ENCODE data around the gene MPV17L2. TPM values are rescaled to one million over a fixed set of nuclear protein-coding genes. Genes with fewer than 3 reads are reported as not detected.

The MPV17L2 gene
- total and polyA plus RNA-seq, 2 experiments from 2014 or later: 38.7 to 81.3 TPM

DNA sequence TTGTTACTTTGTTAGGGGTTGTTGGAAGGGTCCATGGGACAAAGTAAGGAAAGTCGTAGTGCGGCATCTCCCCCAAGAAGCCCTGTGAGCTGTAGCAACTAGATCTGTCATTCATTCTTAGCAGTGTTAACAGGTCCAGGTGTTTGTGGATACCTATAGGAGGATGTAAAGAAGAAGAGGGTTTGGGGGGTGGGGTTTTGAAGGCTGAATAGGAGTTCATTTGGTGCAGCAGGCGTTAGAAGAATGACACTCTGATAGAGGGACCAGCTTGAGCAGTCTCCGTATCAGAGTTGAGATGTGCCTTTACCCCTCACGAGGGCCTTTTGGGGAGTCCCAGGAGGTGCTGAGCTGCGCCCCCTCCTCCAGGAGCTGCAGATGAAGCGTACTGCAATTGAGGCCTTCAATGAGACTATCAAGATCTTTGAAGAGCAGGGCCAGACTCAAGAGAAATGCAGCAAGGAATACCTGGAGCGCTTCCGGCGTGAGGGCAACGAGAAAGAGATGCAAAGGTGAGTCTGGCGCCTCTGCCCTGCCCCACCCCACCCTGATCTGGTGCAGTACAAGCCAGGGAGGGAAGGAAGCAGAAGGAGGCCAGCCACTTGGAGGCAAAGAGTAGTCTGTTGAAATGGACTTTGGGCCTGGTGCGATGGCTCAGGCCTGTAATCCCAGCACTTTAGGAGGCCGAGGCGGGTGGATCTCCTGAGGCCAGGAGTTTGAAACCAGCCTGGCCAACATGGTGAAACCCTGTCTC is 27.0 kb upstream of the MPV17L2 start:
- no peak overlapping the region for H2AFZ ChIP-seq
- no peak for ATAC-seq
- H3K4me1 Mint-ChIP-seq: peaks cover 4% of the 10 kb centered on the region; the same call in 2 of the 3 replicates
- no peak overlapping the region for H3K4me3 ChIP-seq
- no peaks in the 10 kb centered on the region; the same call in 1 of the 2 replicates for H3K4me1 ChIP-seq (ENCODE audit: insufficient read depth)
- peaks cover 10% of the 10 kb centered on the region; the same call in 1 of the 2 replicates for H3F3A ChIP-seq (replicated peaks; ENCODE audit: low read depth)
- no peaks in the 10 kb centered on the region; the same call in none of the 2 replicates for H4K20me1 ChIP-seq (replicated peaks; ENCODE audit: insufficient read depth)
- H3K4me3 Mint-ChIP-seq: no peak overlapping the region; the same call in 2 of the 3 replicates
- no peak for TF ChIP-seq ZNF114 (CRISPR knock-in tag; IDR thresholded peaks at IDR 0.05)
- no peak for TF ChIP-seq EZH2 (IDR thresholded peaks at IDR 0.05; ENCODE audit: low read depth, unreplicated experiment)
- H3K9me3 Mint-ChIP-seq: no peaks in the 10 kb centered on the region
- H3K36me3 ChIP-seq (ENCODE audit: insufficient read depth): peaks cover 4% of the 10 kb centered on the region; the same call in 1 of the 2 replicates
- H3K27ac Mint-ChIP-seq: no peak overlapping the region
- no peak overlapping the region for H3K4me2 ChIP-seq
- H3K27me3 ChIP-seq (ENCODE audit: insufficient read depth): no peaks in the 10 kb centered on the region
- H3K9me2 ChIP-seq (ENCODE audit: insufficient read depth): no peaks in the 10 kb centered on the region
- DNase-seq (ENCODE audit: low spot score): no peak
- H3K27ac ChIP-seq (ENCODE audit: low read depth): no peak overlapping the region
- peaks cover 60% of the 10 kb centered on the region for H3K36me3 Mint-ChIP-seq (ENCODE audit: low read depth)
- H3K79me2 ChIP-seq (replicated peaks; ENCODE audit: insufficient read depth): no peaks in the 10 kb centered on the region
- peaks cover 10% of the 10 kb centered on the region for H3K27me3 Mint-ChIP-seq (ENCODE audit: insufficient read depth, low read depth, poor library complexity)

DNA sequence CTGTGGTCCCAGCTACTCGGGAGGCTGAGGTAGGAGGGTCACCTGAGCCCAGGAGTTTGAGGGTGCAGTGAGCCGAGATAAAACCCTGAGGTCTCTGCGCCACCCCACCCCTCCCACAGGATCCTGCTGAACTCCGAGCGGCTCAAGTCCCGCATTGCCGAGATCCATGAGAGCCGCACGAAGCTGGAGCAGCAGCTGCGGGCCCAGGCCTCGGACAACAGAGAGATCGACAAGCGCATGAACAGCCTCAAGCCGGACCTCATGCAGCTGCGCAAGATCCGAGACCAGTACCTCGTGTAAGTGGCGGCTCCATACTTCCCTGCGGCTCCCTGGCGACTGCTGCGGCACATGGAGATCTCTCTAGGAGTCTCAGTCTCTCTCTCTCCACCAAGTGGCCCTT is 26.0 kb upstream of the MPV17L2 start:
- no peaks in the 10 kb centered on the region for H3K79me2 ChIP-seq (replicated peaks; ENCODE audit: insufficient read depth)
- no peaks in the 10 kb centered on the region; the same call in 1 of the 2 replicates for H4K20me1 ChIP-seq (replicated peaks; ENCODE audit: insufficient read depth)
- H2AFZ ChIP-seq: no peak overlapping the region
- no peak overlapping the region for H3K4me2 ChIP-seq
- ATAC-seq: no peak
- no peaks in the 10 kb centered on the region for H3K9me2 ChIP-seq (ENCODE audit: insufficient read depth)
- H3K27me3 ChIP-seq (ENCODE audit: insufficient read depth): no peaks in the 10 kb centered on the region
- no peak overlapping the region for H3K4me3 ChIP-seq
- Mint-ChIP-seq H3K4me1 (no peaks in the 10 kb centered on the region; the same call in 2 of the 3 replicates), H3K27me3 (ENCODE audit: insufficient read depth, low read depth, poor library complexity) (peaks cover 6% of the 10 kb centered on the region), H3K36me3 (ENCODE audit: low read depth) (peaks cover 54% of the 10 kb centered on the region), H3K27ac (no peak overlapping the region), H3K4me3 (no peak overlapping the region), H3K9me3 (no peaks in the 10 kb centered on the region)
- H3F3A ChIP-seq (replicated peaks; ENCODE audit: low read depth): peaks cover 8% of the 10 kb centered on the region; the same call in 1 of the 2 replicates
- no peaks in the 10 kb centered on the region for H3K4me1 ChIP-seq (ENCODE audit: insufficient read depth)
- peaks cover 4% of the 10 kb centered on the region; the same call in 1 of the 2 replicates for H3K36me3 ChIP-seq (ENCODE audit: insufficient read depth)
- no peak overlapping the region for H3K27ac ChIP-seq (ENCODE audit: low read depth)
- DNase-seq (ENCODE audit: low spot score): no peak
- TF ChIP-seq CREB1 (CRISPR knock-in tag; IDR thresholded peaks at IDR 0.05; ENCODE audit: low read depth) (no peak), POLR2AphosphoS5 (IDR thresholded peaks at IDR 0.05; ENCODE audit: low read depth) (no peak), CTCF (conservative IDR thresholded peaks at IDR 0.05; ENCODE audit: low read depth in 2 of 2) (no peak), EZH2phosphoT487 (IDR thresholded peaks at IDR 0.05; ENCODE audit: unreplicated experiment) (no peak), JUNB (IDR thresholded peaks at IDR 0.05; ENCODE audit: unreplicated experiment) (no peak), NANOG (IDR thresholded peaks at IDR 0.05; ENCODE audit: borderline replicate concordance) (no peak)
- TF ChIP-seq, protein P1, sequence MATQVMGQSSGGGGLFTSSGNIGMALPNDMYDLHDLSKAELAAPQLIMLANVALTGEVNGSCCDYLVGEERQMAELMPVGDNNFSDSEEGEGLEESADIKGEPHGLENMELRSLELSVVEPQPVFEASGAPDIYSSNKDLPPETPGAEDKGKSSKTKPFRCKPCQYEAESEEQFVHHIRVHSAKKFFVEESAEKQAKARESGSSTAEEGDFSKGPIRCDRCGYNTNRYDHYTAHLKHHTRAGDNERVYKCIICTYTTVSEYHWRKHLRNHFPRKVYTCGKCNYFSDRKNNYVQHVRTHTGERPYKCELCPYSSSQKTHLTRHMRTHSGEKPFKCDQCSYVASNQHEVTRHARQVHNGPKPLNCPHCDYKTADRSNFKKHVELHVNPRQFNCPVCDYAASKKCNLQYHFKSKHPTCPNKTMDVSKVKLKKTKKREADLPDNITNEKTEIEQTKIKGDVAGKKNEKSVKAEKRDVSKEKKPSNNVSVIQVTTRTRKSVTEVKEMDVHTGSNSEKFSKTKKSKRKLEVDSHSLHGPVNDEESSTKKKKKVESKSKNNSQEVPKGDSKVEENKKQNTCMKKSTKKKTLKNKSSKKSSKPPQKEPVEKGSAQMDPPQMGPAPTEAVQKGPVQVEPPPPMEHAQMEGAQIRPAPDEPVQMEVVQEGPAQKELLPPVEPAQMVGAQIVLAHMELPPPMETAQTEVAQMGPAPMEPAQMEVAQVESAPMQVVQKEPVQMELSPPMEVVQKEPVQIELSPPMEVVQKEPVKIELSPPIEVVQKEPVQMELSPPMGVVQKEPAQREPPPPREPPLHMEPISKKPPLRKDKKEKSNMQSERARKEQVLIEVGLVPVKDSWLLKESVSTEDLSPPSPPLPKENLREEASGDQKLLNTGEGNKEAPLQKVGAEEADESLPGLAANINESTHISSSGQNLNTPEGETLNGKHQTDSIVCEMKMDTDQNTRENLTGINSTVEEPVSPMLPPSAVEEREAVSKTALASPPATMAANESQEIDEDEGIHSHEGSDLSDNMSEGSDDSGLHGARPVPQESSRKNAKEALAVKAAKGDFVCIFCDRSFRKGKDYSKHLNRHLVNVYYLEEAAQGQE (IDR thresholded peaks at IDR 0.05; ENCODE audit: unreplicated experiment): no peak

Data from GM23338 (cell line).